OCI-LY1 (cell line): Measurements from ENCODE around the gene TMEM198.

Experiments
- H2AFZ ChIP-seq: fragments of 200-600 bp; sonication (generic), shearing (Covaris generic); 2 replicates; pipeline ENCODE4 v1.6.0; 2014; ENCODE audit warnings: antibody characterized with exemption, mild to moderate bottlenecking, low read length
- H3F3A ChIP-seq: fragments of 200-600 bp; sonication (generic), shearing (Covaris generic); 2 replicates; pipeline ENCODE4 v1.6.0; 2014; ENCODE audit warnings: mild to moderate bottlenecking, antibody characterized with exemption, low read length, moderate library complexity; ENCODE audit not compliant: insufficient read depth
- H3K27ac ChIP-seq: fragments of 200-600 bp; sonication (generic); 2 replicates; pipeline ENCODE4 v1.5.1; 2014; ENCODE audit warnings: low read length, mixed run types, mild to moderate bottlenecking, low read depth; ENCODE audit not compliant: poor library complexity, severe bottlenecking
- H3K27me3 ChIP-seq: fragments of 200-600 bp; sonication (generic); 2 replicates; pipeline ENCODE4 v1.6.0; 2014; ENCODE audit warnings: antibody characterized with exemption, mild to moderate bottlenecking, low read length, moderate library complexity; ENCODE audit not compliant: insufficient read depth
- H3K36me3 ChIP-seq: fragments of 200-600 bp; sonication (generic); 2 replicates; pipeline ENCODE4 v1.6.1; 2014; ENCODE audit warnings: mild to moderate bottlenecking, antibody characterized with exemption, low read length, moderate library complexity, mixed read lengths; ENCODE audit not compliant: insufficient read depth
- H3K4me1 ChIP-seq: fragments of 200-600 bp; sonication (generic); 2 replicates; pipeline ENCODE4 v1.5.1; 2014; ENCODE audit warnings: mild to moderate bottlenecking, low read length, moderate library complexity; ENCODE audit not compliant: insufficient read depth, severe bottlenecking
- H3K4me2 ChIP-seq: fragments of 200-600 bp; sonication (generic), shearing (Covaris generic); 2 replicates; pipeline ENCODE4 v1.6.1; 2014; ENCODE audit warnings: low read length
- H3K4me3 ChIP-seq: fragments of 200-600 bp; sonication (generic); 2 replicates; pipeline ENCODE4 v1.5.1; 2014; ENCODE audit warnings: low read length, low read depth, mild to moderate bottlenecking, mixed read lengths; ENCODE audit not compliant: poor library complexity, severe bottlenecking
- H3K79me2 ChIP-seq: fragments of 200-600 bp; shearing (Covaris generic); 2 replicates; pipeline ENCODE4 v1.6.1; 2016; ENCODE audit warnings: mixed run types, low read length, mixed read lengths; ENCODE audit not compliant: insufficient read depth
- H3K9ac ChIP-seq: fragments of 200-600 bp; sonication (generic), shearing (Covaris generic); 2 replicates; pipeline ENCODE4 v1.6.1; 2014; ENCODE audit warnings: mild to moderate bottlenecking, low read length, mixed read lengths
- H3K9me2 ChIP-seq: fragments of 200-600 bp; sonication (generic), shearing (Covaris generic); 2 replicates; pipeline ENCODE4 v1.6.1; 2014; ENCODE audit warnings: low read depth, mild to moderate bottlenecking, low read length, mixed read lengths
- H3K9me3 ChIP-seq: fragments of 200-600 bp; shearing (Covaris generic); 2 replicates; pipeline ENCODE4 v1.6.1; 2014; ENCODE audit warnings: low read length, mixed read lengths
- H4K20me1 ChIP-seq: fragments of 200-600 bp; sonication (generic), shearing (Covaris generic); 2 replicates; pipeline ENCODE4 v1.6.0; 2016; ENCODE audit warnings: mild to moderate bottlenecking, low read length; ENCODE audit not compliant: insufficient read depth
- CTCF ChIP-seq: fragments of 200-600 bp; sonication (generic), shearing (Covaris generic); IDR thresholded peaks from 2 replicates; pipeline ENCODE4 v1.5.1; 2017; ENCODE audit warnings: mild to moderate bottlenecking, antibody characterized with exemption, low read length, moderate library complexity, mixed read lengths
- EZH2 ChIP-seq: fragments of 200-600 bp; sonication (generic), shearing (Covaris generic); IDR thresholded peaks from 2 replicates; pipeline ENCODE4 v1.8.0; 2017; ENCODE audit warnings: borderline replicate concordance, mixed run types, mild to moderate bottlenecking, antibody characterized with exemption, low read length, moderate library complexity, mixed read lengths

TMEM198 gene

GRCh38 chr2:219581346-219581745 is 37.5 kb downstream of the TMEM198 start:
- no peak for TF ChIP-seq CTCF
- no peak for TF ChIP-seq EZH2
- Histone ChIP-seq H3K4me3 (no peak overlapping the region), H3K36me3 (no peaks in the 10 kb centered on the region), H4K20me1 (no peaks in the 10 kb centered on the region), H3K27me3 (no peaks in the 10 kb centered on the region), H3K4me1 (no peaks in the 10 kb centered on the region), H2AFZ (no peak overlapping the region), H3K79me2 (no peaks in the 10 kb centered on the region), H3K9ac (no peak overlapping the region), H3F3A (no peaks in the 10 kb centered on the region), H3K4me2 (no peak overlapping the region), H3K9me3 (no peaks in the 10 kb centered on the region), H3K9me2 (no peaks in the 10 kb centered on the region), H3K27ac (no peak overlapping the region)

- TF ChIP-seq CTCF (no peak), EZH2 (no peak)
- Histone ChIP-seq H3F3A (no peaks in the 10 kb centered on the region), H3K27ac (no peak overlapping the region), H3K4me2 (no peak overlapping the region), H2AFZ (no peak overlapping the region), H3K9me3 (no peaks in the 10 kb centered on the region), H3K27me3 (no peaks in the 10 kb centered on the region), H4K20me1 (no peaks in the 10 kb centered on the region), H3K4me1 (no peaks in the 10 kb centered on the region), H3K9me2 (no peaks in the 10 kb centered on the region), H3K9ac (no peak overlapping the region), H3K36me3 (no peaks in the 10 kb centered on the region), H3K4me3 (no peak overlapping the region), H3K79me2 (no peaks in the 10 kb centered on the region)
Observed at GRCh38 chr2:219591091-219591490, 47.3 kb downstream of the TMEM198 start.

GRCh38 chr2:219592736-219593135 is 48.9 kb downstream of the TMEM198 start:
- Histone ChIP-seq H3K79me2 (no peaks in the 10 kb centered on the region), H3K9ac (no peak overlapping the region), H3K9me2 (no peaks in the 10 kb centered on the region), H3K4me3 (no peak overlapping the region), H3K27me3 (no peaks in the 10 kb centered on the region), H3K36me3 (no peaks in the 10 kb centered on the region), H4K20me1 (no peaks in the 10 kb centered on the region), H3K9me3 (no peaks in the 10 kb centered on the region), H3K27ac (no peak overlapping the region), H3K4me2 (no peak overlapping the region), H2AFZ (no peak overlapping the region), H3F3A (no peaks in the 10 kb centered on the region), H3K4me1 (peaks cover 5% of the 10 kb centered on the region)
- TF ChIP-seq EZH2 (no peak), CTCF (no peak)
